ENCODE measurements around the gene STK24. TPM values are rescaled to one million over a fixed set of nuclear protein-coding genes. Genes with fewer than 3 reads are reported as not detected.
A peak's percentile ranks its signal among the peaks of the same experiment; 100 is the strongest.

STK24 gene
- total and polyA plus RNA-seq, 3 experiments from 2014 or later: 63.6 to 150 (median 149) TPM

DNA sequence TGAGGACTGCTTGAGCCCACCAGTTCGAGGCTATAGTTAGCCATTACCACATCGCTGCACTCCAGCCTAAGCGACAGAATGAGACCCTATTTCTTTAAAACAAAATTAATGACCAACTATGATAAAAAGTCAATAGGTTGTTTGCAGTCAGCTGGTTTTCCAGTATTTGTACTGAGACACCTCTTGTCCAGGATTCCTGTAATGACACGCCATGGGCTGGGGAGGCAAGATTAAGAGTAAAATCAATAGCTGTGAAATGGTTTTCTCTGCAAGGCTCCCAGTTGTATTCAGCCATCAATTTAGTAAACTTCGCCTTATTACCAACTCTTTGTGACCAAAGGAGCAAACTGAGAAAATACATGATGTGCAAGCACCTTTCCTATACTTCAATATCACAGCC lies 29.5 kb downstream of the STK24 start:
- Mint-ChIP-seq H3K27me3 (no peaks in the 10 kb centered on the region), H3K4me3 (no peak overlapping the region), H3K27ac (peak overlapping the region in 5 of 8 donors; percentile 39 to 76 (median 44)), H3K36me3 (peaks cover 5 to 53% (median 21%) of the 10 kb centered on the region in 3 donors), H3K9me3 (no peaks in the 10 kb centered on the region), H3K4me1 (peaks cover 78 to 96% (median 92%) of the 10 kb centered on the region in 3 donors)
- Histone ChIP-seq H3K27me3 (ENCODE audit: insufficient read depth, low read length, poor library complexity, severe bottlenecking) (no peaks in the 10 kb centered on the region), H3K4me1 (ENCODE audit: insufficient read depth, low read length) (peaks cover 48% of the 10 kb centered on the region), H3K36me3 (ENCODE audit: insufficient read depth, low read length) (peaks cover 17% of the 10 kb centered on the region), H3K4me3 (ENCODE audit: low read length) (no peak overlapping the region), H3K9me3 (ENCODE audit: low read length) (no peaks in the 10 kb centered on the region), H3K27ac (ENCODE audit: low read depth, low read length) (no peak overlapping the region)
- ChIA-PET POLR2A (no interaction called here), CTCF (interaction anchor here (1.4 kb wide), 1 partner anchor 106 kb away, joined by 3 read pairs; no protein-coding TSS in a partner anchor)
- DNase-seq: no peak

DNA sequence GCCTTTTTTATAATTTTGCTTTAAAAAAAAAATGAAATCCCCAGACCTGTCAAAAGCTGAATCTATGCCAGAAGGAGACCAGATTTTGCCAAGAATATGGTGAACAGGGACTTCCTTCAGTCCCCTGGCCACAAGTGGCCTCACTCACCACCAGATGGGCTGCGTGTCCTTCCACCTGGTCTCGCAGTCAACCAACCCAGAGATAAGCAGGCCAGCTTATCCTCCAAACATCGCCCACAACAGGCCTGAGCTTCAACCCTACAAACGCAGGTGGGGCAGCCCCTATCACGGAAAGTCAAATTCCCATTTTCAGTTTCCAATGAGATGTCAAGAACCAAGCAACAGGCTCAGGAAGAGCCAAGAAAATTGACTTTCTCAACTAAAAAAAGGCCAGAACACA lies 30.5 kb downstream of the STK24 start:
- Mint-ChIP-seq H3K4me3 (peak overlapping the region in 3 of 7 donors; percentile 10 to 42 (median 13)), H3K4me1 (peaks cover 79 to 96% (median 92%) of the 10 kb centered on the region in 3 donors), H3K27me3 (no peaks in the 10 kb centered on the region), H3K36me3 (peaks cover 3 to 45% (median 20%) of the 10 kb centered on the region in 3 donors), H3K27ac (peak overlapping the region in 5 of 8 donors; percentile 1 to 81 (median 65)), H3K9me3 (no peaks in the 10 kb centered on the region)
- no peak for DNase-seq
- Histone ChIP-seq H3K4me3 (ENCODE audit: low read length) (no peak overlapping the region), H3K27ac (ENCODE audit: low read depth, low read length) (no peak overlapping the region), H3K27me3 (ENCODE audit: insufficient read depth, low read length, poor library complexity, severe bottlenecking) (no peaks in the 10 kb centered on the region), H3K4me1 (ENCODE audit: insufficient read depth, low read length) (peaks cover 58% of the 10 kb centered on the region), H3K9me3 (ENCODE audit: low read length) (no peaks in the 10 kb centered on the region), H3K36me3 (ENCODE audit: insufficient read depth, low read length) (peaks cover 17% of the 10 kb centered on the region)
- CTCF ChIA-PET: interaction anchor here (1.0 to 1.5 kb wide), 3 partner anchors 25 to 101 kb away, joined by 3 to 4 read pairs (median 3); no protein-coding TSS in a partner anchor
- POLR2A ChIA-PET: interaction anchor here (0.6 kb wide), 1 partner anchor 9 kb away, joined by 9 read pairs; no protein-coding TSS in a partner anchor

DNA sequence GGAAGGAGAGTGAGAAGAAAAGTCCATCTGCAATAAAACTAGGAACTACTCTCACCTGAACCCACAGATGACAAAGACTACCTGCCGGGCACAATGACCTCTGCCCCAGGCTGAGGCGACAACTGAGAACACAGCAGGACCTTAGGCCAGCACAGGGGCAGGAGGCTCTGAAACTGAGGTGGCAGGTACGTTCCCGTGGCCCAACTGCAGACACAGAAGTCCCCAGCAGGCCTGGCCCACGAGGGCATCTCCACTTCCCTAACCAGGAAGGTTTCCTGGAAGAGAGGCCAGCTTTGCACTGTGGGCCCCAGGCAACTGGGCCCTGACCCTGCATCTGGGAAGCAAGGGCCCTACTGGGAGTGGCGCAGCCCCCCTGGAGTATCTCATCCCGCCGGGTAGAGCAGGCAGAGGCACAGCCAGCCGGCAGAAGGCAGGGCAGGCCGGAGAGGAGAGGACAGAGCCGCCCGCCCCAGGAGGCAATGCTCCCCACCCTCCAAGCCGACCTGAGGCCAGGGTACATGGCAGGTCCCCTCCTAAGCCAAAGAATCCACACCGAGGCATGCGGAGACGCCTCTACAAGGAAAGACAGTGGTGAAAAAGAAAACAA lies 32.7 kb downstream of the STK24 start:
- peaks cover 68% of the 10 kb centered on the region for H3K4me1 ChIP-seq (ENCODE audit: insufficient read depth, low read length)
- ChIA-PET CTCF (interaction anchor here (1.4 kb wide), 1 partner anchor 8 kb away, joined by 3 read pairs; no protein-coding TSS in a partner anchor), POLR2A (no interaction called here)
- H3K27ac ChIP-seq (ENCODE audit: low read depth, low read length): no peak overlapping the region
- H3K4me3 Mint-ChIP-seq: peak overlapping the region in 6 of 7 donors; percentile 20 to 79 (median 72)
- H3K9me3 Mint-ChIP-seq: no peaks in the 10 kb centered on the region
- H3K9me3 ChIP-seq (ENCODE audit: low read length): no peaks in the 10 kb centered on the region
- DNase-seq: no peak
- H3K4me3 ChIP-seq (ENCODE audit: low read length): peak overlapping the region; percentile 0
- peaks cover 9% of the 10 kb centered on the region for H3K36me3 ChIP-seq (ENCODE audit: insufficient read depth, low read length)
- H3K27me3 ChIP-seq (ENCODE audit: insufficient read depth, low read length, poor library complexity, severe bottlenecking): no peaks in the 10 kb centered on the region
- H3K4me1 Mint-ChIP-seq: peaks cover 83 to 97% (median 93%) of the 10 kb centered on the region in 3 donors
- H3K27me3 Mint-ChIP-seq: no peaks in the 10 kb centered on the region
- peaks cover 0 to 33% (median 9%) of the 10 kb centered on the region in 3 donors for H3K36me3 Mint-ChIP-seq
- H3K27ac Mint-ChIP-seq: peak overlapping the region in 5 of 8 donors; percentile 32 to 91 (median 55)

DNA sequence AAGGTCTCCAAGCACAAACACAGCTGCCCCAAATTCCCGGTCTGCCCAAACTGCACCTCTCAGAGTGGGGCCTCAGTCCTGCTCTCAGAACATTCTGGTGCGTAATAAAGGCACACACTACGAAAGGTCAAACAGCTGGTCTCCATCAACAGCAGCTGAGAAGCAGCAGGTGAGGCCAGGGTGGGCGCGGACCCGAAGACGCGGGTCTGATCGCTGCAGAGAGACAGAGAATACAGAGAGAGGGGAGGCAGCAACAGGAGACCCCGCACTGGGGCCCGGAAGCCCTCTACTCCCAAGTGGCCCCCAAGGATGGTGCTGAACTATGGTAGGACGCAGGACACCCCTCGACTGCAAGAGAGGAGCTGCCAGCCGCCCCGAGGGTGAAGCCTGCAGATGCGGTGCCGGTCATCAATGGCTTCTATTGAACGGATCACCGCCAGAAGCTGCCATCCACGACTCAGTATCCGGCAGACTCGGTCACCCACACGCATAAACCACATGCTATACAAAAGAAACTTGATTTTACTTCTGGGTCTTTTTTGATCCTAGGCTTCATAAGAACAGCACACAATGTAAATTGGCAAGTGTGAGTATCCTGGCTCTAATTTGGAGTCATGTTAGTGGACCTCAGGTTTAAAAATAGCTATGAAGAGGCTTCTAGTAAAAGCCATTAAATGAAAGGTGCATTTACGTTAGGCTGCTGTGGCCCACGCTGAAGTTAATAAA lies 33.4 kb downstream of the STK24 start:
- Mint-ChIP-seq H3K4me3 (peak overlapping the region; percentile 58 to 79 (median 73)), H3K27me3 (no peaks in the 10 kb centered on the region), H3K27ac (peak overlapping the region; percentile 17 to 91 (median 60)), H3K4me1 (peaks cover 85 to 97% (median 93%) of the 10 kb centered on the region in 3 donors), H3K9me3 (no peaks in the 10 kb centered on the region), H3K36me3 (peaks cover 1 to 34% (median 6%) of the 10 kb centered on the region in 3 donors)
- Histone ChIP-seq H3K4me3 (ENCODE audit: low read length) (peak overlapping the region; percentile 0), H3K36me3 (ENCODE audit: insufficient read depth, low read length) (peaks cover 6% of the 10 kb centered on the region), H3K4me1 (ENCODE audit: insufficient read depth, low read length) (peaks cover 75% of the 10 kb centered on the region), H3K27ac (ENCODE audit: low read depth, low read length) (no peak overlapping the region), H3K27me3 (ENCODE audit: insufficient read depth, low read length, poor library complexity, severe bottlenecking) (no peaks in the 10 kb centered on the region), H3K9me3 (ENCODE audit: low read length) (no peaks in the 10 kb centered on the region)
- CTCF ChIA-PET: no interaction called here
- DNase-seq: no peak
- POLR2A ChIA-PET: interaction anchor here (0.5 kb wide), 1 partner anchor 10 kb away, joined by 3 read pairs; no protein-coding TSS in a partner anchor

DNA sequence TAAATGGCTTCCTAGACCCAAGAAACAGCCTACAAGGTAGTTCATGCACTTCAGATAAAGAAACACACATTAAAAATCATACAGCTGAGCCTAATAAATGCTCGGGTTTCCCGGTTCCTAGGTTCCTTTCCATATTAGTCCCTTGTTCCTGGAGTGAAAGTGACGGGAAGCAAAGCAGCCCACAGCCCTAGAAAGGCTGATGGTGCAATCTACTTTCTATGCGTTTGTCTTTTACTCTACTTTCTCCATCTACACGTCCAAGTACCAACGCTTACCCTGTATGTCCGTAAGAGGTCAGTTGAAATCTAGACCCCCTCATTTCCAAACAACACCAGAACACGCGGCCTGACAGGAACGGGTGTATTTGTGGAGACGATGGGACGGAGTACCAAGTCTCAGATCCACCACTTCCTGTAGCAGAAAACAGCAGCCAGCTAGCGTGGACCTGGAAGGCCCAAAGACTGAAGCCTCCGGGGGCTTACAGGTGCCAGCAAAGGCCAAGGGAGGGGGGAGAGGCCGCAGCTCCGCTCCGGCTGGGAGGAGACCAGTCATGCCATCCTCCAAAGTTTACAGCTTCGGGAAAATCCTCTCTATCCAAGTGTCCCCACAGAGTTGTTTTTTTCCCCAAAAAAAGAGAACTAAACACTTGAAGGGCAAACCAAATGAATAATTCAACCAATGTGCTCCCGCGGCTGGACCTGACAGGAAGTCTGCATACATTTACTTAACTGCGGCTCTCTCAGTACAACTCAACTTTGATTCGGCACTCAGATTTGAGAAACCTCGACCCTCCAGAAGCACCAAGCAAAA lies 34.1 kb downstream of the STK24 start:
- Mint-ChIP-seq H3K27me3 (no peaks in the 10 kb centered on the region), H3K27ac (peak overlapping the region; percentile 26 to 91 (median 54)), H3K4me1 (peaks cover 85 to 97% (median 93%) of the 10 kb centered on the region in 3 donors), H3K4me3 (peak overlapping the region; percentile 58 to 79 (median 73)), H3K9me3 (no peaks in the 10 kb centered on the region), H3K36me3 (peaks cover 4 to 34% (median 5%) of the 10 kb centered on the region in 3 donors)
- H3K36me3 ChIP-seq (ENCODE audit: insufficient read depth, low read length): peaks cover 6% of the 10 kb centered on the region
- no peak overlapping the region for H3K4me3 ChIP-seq (ENCODE audit: low read length)
- H3K27ac ChIP-seq (ENCODE audit: low read depth, low read length): no peak overlapping the region
- H3K4me1 ChIP-seq (ENCODE audit: insufficient read depth, low read length): peaks cover 76% of the 10 kb centered on the region
- peak in 1 of 5 donors; percentile 32 for DNase-seq
- POLR2A ChIA-PET: interaction anchor here (0.5 kb wide), 1 partner anchor 11 kb away, joined by 3 read pairs; no protein-coding TSS in a partner anchor
- H3K27me3 ChIP-seq (ENCODE audit: insufficient read depth, low read length, poor library complexity, severe bottlenecking): no peaks in the 10 kb centered on the region
- CTCF ChIA-PET: no interaction called here
- H3K9me3 ChIP-seq (ENCODE audit: low read length): no peaks in the 10 kb centered on the region

DNA sequence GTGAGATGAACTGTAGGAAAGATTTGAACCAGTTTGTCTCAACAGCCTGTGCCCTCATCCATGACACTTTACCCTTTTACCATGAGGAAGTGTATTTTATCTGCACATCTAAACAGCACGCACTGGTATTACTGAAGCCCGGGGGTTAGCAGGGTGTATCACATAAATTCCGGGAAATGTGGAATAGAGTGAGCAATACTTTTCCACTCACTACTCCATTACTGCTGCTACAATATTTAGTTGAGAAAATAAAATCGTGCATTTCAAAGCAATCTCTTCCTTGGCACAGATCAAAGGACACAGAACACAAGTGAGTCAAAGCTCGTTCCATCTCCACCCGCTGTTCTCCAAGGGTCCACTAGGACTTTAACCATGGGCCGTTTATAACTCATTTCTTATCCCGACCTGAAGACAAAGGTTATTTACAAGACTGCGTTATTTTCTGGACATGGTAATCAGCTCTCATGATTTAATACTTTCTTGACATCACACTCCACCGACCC lies 35.2 kb downstream of the STK24 start:
- peaks cover 87 to 99% (median 93%) of the 10 kb centered on the region in 3 donors for H3K4me1 Mint-ChIP-seq
- Histone ChIP-seq H3K27me3 (ENCODE audit: insufficient read depth, low read length, poor library complexity, severe bottlenecking) (no peaks in the 10 kb centered on the region), H3K9me3 (ENCODE audit: low read length) (no peaks in the 10 kb centered on the region), H3K36me3 (ENCODE audit: insufficient read depth, low read length) (no peaks in the 10 kb centered on the region), H3K4me1 (ENCODE audit: insufficient read depth, low read length) (peaks cover 82% of the 10 kb centered on the region), H3K4me3 (ENCODE audit: low read length) (no peak overlapping the region), H3K27ac (ENCODE audit: low read depth, low read length) (no peak overlapping the region)
- no peak for DNase-seq
- peaks cover 3 to 37% (median 5%) of the 10 kb centered on the region in 3 donors for H3K36me3 Mint-ChIP-seq
- ChIA-PET POLR2A (interaction anchor here (0.6 kb wide), 1 partner anchor 26 kb away, joined by 9 read pairs; no protein-coding TSS in a partner anchor), CTCF (interaction anchor here (1.1 to 1.3 kb wide), 2 partner anchors 11 to 60 kb away, joined by 4 to 7 read pairs; no protein-coding TSS in a partner anchor)
- H3K9me3 Mint-ChIP-seq: no peaks in the 10 kb centered on the region
- H3K4me3 Mint-ChIP-seq: peak overlapping the region in 5 of 7 donors; percentile 36 to 79 (median 72)
- H3K27ac Mint-ChIP-seq: peak overlapping the region in 6 of 8 donors; percentile 37 to 72 (median 54)
- H3K27me3 Mint-ChIP-seq: no peaks in the 10 kb centered on the region

DNA sequence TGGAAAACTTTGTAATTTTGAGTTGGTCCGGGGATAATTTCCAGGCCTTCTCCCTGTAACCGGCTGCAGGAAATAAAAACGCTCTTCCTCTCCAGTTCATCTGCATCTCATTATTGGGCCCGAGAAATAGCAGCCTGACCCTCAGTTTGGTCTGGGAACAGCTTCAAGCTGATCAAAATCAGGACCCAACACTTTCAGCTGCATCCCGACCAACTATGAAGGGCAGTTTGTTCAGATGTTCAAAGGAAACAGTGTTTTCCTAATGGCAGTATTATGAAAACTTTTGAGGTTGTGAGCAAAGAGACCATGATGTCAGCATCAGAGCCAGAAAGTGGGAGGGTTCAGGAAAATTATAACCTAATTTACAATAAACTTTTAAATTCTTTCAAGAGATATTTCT lies 35.7 kb downstream of the STK24 start:
- no peaks in the 10 kb centered on the region for H3K27me3 ChIP-seq (ENCODE audit: insufficient read depth, low read length, poor library complexity, severe bottlenecking)
- peaks cover 84% of the 10 kb centered on the region for H3K4me1 ChIP-seq (ENCODE audit: insufficient read depth, low read length)
- peak overlapping the region in 4 of 8 donors; percentile 21 to 85 (median 78) for H3K27ac Mint-ChIP-seq
- H3K36me3 Mint-ChIP-seq: peaks cover 3 to 34% (median 5%) of the 10 kb centered on the region in 3 donors
- no peaks in the 10 kb centered on the region for H3K27me3 Mint-ChIP-seq
- no peaks in the 10 kb centered on the region for H3K9me3 ChIP-seq (ENCODE audit: low read length)
- peaks cover 90 to 99% (median 93%) of the 10 kb centered on the region in 3 donors for H3K4me1 Mint-ChIP-seq
- H3K4me3 ChIP-seq (ENCODE audit: low read length): no peak overlapping the region
- no peaks in the 10 kb centered on the region for H3K36me3 ChIP-seq (ENCODE audit: insufficient read depth, low read length)
- POLR2A ChIA-PET: interaction anchor here (0.6 to 0.7 kb wide), 2 partner anchors 26 to 34 kb away, joined by 4 to 9 read pairs; no protein-coding TSS in a partner anchor
- no peaks in the 10 kb centered on the region for H3K9me3 Mint-ChIP-seq
- peak overlapping the region in 2 of 7 donors; percentile 8 to 30 for H3K4me3 Mint-ChIP-seq
- H3K27ac ChIP-seq (ENCODE audit: low read depth, low read length): no peak overlapping the region
- CTCF ChIA-PET: interaction anchor here (1.1 to 1.3 kb wide), 3 partner anchors 9 to 59 kb away, joined by 3 to 7 read pairs (median 4); no protein-coding TSS in a partner anchor
- DNase-seq: no peak

Measured in CD8-positive, alpha-beta memory T cell (primary cell).